ENCODE results near the gene FSHR.

The FSHR gene

DNA sequence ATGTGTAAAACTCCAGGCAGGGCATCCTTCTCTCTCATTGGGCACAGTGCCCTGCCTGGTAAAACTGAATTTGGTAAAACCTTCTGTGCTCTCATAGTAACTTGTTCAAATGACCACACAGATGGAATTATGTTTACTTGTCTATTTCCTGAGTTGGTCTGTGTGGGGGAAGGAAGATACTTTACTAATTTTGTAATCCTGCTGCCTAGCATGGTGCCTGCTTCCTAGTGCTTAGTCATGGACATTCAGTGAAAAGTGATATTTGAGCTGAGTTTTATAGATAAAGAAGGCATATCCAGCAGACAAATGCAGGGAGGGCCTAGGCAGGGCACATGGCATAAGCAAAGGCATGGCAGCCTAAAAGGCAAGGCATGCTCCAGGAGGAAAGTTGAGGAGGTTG, 199.4 kb downstream of the FSHR start:
- no peak for TF ChIP-seq ZFX (IDR thresholded peaks at IDR 0.05)
- TF ChIP-seq, protein P1, sequence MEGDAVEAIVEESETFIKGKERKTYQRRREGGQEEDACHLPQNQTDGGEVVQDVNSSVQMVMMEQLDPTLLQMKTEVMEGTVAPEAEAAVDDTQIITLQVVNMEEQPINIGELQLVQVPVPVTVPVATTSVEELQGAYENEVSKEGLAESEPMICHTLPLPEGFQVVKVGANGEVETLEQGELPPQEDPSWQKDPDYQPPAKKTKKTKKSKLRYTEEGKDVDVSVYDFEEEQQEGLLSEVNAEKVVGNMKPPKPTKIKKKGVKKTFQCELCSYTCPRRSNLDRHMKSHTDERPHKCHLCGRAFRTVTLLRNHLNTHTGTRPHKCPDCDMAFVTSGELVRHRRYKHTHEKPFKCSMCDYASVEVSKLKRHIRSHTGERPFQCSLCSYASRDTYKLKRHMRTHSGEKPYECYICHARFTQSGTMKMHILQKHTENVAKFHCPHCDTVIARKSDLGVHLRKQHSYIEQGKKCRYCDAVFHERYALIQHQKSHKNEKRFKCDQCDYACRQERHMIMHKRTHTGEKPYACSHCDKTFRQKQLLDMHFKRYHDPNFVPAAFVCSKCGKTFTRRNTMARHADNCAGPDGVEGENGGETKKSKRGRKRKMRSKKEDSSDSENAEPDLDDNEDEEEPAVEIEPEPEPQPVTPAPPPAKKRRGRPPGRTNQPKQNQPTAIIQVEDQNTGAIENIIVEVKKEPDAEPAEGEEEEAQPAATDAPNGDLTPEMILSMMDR (conservative IDR thresholded peaks at IDR 0.05) = no peak

DNA sequence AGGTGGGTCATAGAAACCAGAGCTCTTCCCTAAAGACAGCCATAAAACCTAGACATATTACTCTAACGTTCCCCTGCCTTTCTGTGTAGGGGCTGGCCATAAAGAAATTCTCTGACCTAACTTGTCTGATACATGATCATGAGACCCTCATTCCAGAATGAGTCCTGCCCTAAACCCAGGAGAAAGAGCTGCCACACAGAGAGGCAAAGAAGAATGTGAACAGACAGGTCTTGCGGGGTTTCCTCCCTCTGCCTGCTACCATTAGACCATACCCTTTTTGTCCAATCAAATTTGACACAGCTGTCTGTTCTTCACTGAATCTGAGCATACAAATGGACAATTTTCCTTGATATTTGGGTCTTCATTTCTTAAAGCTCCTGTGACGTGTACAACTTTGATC, 200.0 kb downstream of the FSHR start:
- no peak for TF ChIP-seq ZFX (IDR thresholded peaks at IDR 0.05)
- TF ChIP-seq, protein P1 (conservative IDR thresholded peaks at IDR 0.05) = no peak
- no peak overlapping the region for H3K27ac ChIP-seq

More for the DNA sequence above, 199.4 kb downstream of the FSHR start:
- no peak overlapping the region for H3K27ac ChIP-seq

DNA sequence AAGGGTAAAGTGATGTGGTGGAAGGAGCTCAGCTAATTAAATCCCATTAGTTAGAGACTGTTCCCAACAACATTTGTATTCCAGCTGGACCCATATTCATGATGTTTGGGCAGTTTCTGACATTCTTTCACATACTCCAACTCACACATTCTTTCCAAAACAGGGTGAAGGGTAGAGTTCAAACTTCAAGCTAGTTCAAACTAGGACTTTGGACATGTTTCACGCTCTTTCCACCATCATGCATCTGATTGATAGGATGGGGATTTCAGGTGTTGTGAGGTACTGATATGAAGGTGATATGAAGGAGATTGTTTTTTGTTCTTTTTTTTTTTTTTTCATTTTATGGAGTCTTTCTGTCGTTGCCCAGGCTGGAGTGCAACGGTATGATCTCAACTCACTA, 201.7 kb downstream of the FSHR start:
- TF ChIP-seq, protein P1 (conservative IDR thresholded peaks at IDR 0.05) = no peak
- TF ChIP-seq ZFX (IDR thresholded peaks at IDR 0.05) = no peak
- H3K27ac ChIP-seq = no peak overlapping the region

DNA sequence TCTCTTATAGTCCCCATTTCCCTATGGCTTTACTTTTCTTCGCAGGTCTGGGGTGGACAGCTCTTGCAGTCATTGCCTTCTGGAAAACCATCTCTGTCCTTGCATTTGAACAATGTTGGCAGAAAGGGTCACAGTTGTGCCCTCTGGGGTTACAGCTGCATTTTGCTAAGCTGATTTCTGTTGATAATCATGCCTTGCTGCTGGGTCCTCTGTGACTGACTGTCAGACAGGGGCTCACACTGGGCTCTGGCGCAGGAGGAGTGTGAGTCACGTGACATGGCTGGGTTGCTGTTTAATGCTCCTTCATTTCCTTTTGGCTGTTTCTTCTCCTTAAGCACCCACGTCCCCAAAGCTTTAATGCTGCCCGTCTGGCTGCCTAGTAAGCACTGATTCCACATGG, 202.2 kb downstream of the FSHR start:
- H3K27ac ChIP-seq = no peak overlapping the region

GRCh38 chr2:48948400-48949125, 205.8 kb downstream of the FSHR start:
- no peak overlapping the region for H3K27ac ChIP-seq
- TF ChIP-seq, protein P1 (conservative IDR thresholded peaks at IDR 0.05) = no peak
- TF ChIP-seq ZFX (IDR thresholded peaks at IDR 0.05) = no peak

More for the DNA sequence above, 202.2 kb downstream of the FSHR start:
- TF ChIP-seq ZFX (IDR thresholded peaks at IDR 0.05) = no peak
- TF ChIP-seq, protein P1 (conservative IDR thresholded peaks at IDR 0.05) = no peak

GRCh38 chr2:48946449-48947048, 207.8 kb downstream of the FSHR start:
- TF ChIP-seq, protein P1 (conservative IDR thresholded peaks at IDR 0.05) = peak; percentile 70
- no peak for TF ChIP-seq ZFX (IDR thresholded peaks at IDR 0.05)
- H3K27ac ChIP-seq = no peak overlapping the region

- TF ChIP-seq, protein P1 (conservative IDR thresholded peaks at IDR 0.05) = no peak
- no peak for TF ChIP-seq ZFX (IDR thresholded peaks at IDR 0.05)
These were observed 209.4 kb downstream of the FSHR start for GRCh38 chr2:48944956-48945355.

More at GRCh38 chr2:48944956-48945355, 209.4 kb downstream of the FSHR start:
- no peak overlapping the region for H3K27ac ChIP-seq
